HL-60 (cell line): ENCODE measurements around the gene ENTPD1.

Experiments used
- DNase-seq, 2 experiments: peaks; one replicate each; pipeline ENCODE4 v3.0.0-alpha.2; 2010 to 2020; ENCODE audit warnings: low read depth in 1 of 2, low spot score in 1 of 2
- H3K27ac ChIP-seq: fragments of 250-450 bp; sonication (Bioruptor Pico); replicated peaks from 2 replicates; pipeline ENCODE4 v1.5.1; 2020; ENCODE audit warnings: mild to moderate bottlenecking, moderate library complexity
- H3K27me3 ChIP-seq: fragments of 250-450 bp; sonication (Bioruptor Pico); 2 replicates; pipeline ENCODE4 v1.5.1; 2021; ENCODE audit warnings: mild to moderate bottlenecking, moderate library complexity; ENCODE audit not compliant: insufficient read depth, poor library complexity, severe bottlenecking
- H3K4me3 ChIP-seq: replicated peaks from 2 replicates; pipeline ENCODE4 v1.5.1; 2011; ENCODE audit warnings: mild to moderate bottlenecking, control low read depth, low read length; ENCODE audit not compliant: insufficient read depth
- CTCF ChIP-seq: IDR thresholded peaks from one replicate; pipeline ENCODE4 v1.5.1; 2011; ENCODE audit warnings: low read length, control low read depth, inconsistent platforms; ENCODE audit not compliant: insufficient read depth
- GABPA ChIP-seq: IDR thresholded peaks from 2 replicates; pipeline ENCODE4 v1.6.1; 2012; ENCODE audit warnings: low read depth
- POLR2AphosphoS5 ChIP-seq: IDR thresholded peaks from 2 replicates; pipeline ENCODE4 v1.6.1; 2012; ENCODE audit warnings: low read depth
- REST ChIP-seq: IDR thresholded peaks from 2 replicates; pipeline ENCODE4 v1.6.1; 2012; ENCODE audit warnings: low read depth; ENCODE audit not compliant: insufficient replicate concordance
- SPI1 ChIP-seq: IDR thresholded peaks from 2 replicates; pipeline ENCODE4 v1.6.1; 2012; ENCODE audit warnings: low read depth, mild to moderate bottlenecking, borderline replicate concordance

The ENTPD1 gene

GRCh38 chr10:95867866-95868265 is 111.9 kb downstream of the ENTPD1 start:
- H3K27ac ChIP-seq, result no peak overlapping the region
- H3K27me3 ChIP-seq, result no peaks in the 10 kb centered on the region
- H3K4me3 ChIP-seq, result no peak overlapping the region
- no peak for DNase-seq
- TF ChIP-seq POLR2AphosphoS5, result no peak
- TF ChIP-seq SPI1, result no peak
- TF ChIP-seq REST, result no peak
- no peak for TF ChIP-seq GABPA
- TF ChIP-seq CTCF, result no peak

GRCh38 chr10:95872158-95872711 is 116.3 kb downstream of the ENTPD1 start:
- DNase-seq, result no peak
- Histone ChIP-seq H3K27me3 (no peaks in the 10 kb centered on the region), H3K4me3 (no peak overlapping the region), H3K27ac (no peak overlapping the region)
- TF ChIP-seq REST, result no peak
- no peak for TF ChIP-seq CTCF
- TF ChIP-seq GABPA, result no peak
- no peak for TF ChIP-seq POLR2AphosphoS5
- no peak for TF ChIP-seq SPI1

GRCh38 chr10:95873139-95873538 is 117.2 kb downstream of the ENTPD1 start:
- Histone ChIP-seq H3K27me3 (no peaks in the 10 kb centered on the region), H3K4me3 (no peak overlapping the region), H3K27ac (no peak overlapping the region)
- TF ChIP-seq REST, result no peak
- TF ChIP-seq GABPA, result no peak
- TF ChIP-seq CTCF, result no peak
- no peak for DNase-seq
